HG03469 (cell line): Measurements from ENCODE around the gene TSPAN9.
"Not testable (repeated sequence)": the region's sequence is repeated elsewhere in the genome, so short reads cannot be mapped to it uniquely, and the experiment has no call there.

Experiments used
- ATAC-seq: cut with Tn5 transposase; IDR thresholded peaks from one replicate; pipeline ENCODE4 v1.9.1; 2021; ENCODE audit warnings: mild to moderate bottlenecking, moderate library complexity, moderate number of reproducible peaks; ENCODE audit not compliant: unreplicated experiment

The TSPAN9 gene

GRCh38 chr12:3043406-3043805 is 33.8 kb upstream of the TSPAN9 start:
- no peak for ATAC-seq

GRCh38 chr12:3044141-3044630 is 33.0 kb upstream of the TSPAN9 start:
- ATAC-seq: no peak

- ATAC-seq: no peak
Observed at GRCh38 chr12:3045494-3045893, 31.7 kb upstream of the TSPAN9 start.

GRCh38 chr12:3045989-3046388 is 31.2 kb upstream of the TSPAN9 start:
- ATAC-seq: no peak

GRCh38 chr12:3046441-3047200 is 30.6 kb upstream of the TSPAN9 start:
- no peak for ATAC-seq

- no peak for ATAC-seq
Observed at GRCh38 chr12:3047961-3048360, 29.2 kb upstream of the TSPAN9 start.

GRCh38 chr12:3048540-3048939 is 28.6 kb upstream of the TSPAN9 start:
- ATAC-seq: no peak

- no peak for ATAC-seq
Observed at GRCh38 chr12:3049176-3049575, 28.0 kb upstream of the TSPAN9 start.

- ATAC-seq: no peak
Observed at GRCh38 chr12:3049611-3050249, 27.4 kb upstream of the TSPAN9 start.

- no peak for ATAC-seq
Observed at GRCh38 chr12:3054374-3054773, 22.8 kb upstream of the TSPAN9 start.

- no peak for ATAC-seq
Observed at GRCh38 chr12:3055026-3055703, 22.0 kb upstream of the TSPAN9 start.

- ATAC-seq: no peak
Observed at GRCh38 chr12:3055704-3056467, 21.3 kb upstream of the TSPAN9 start.

GRCh38 chr12:3061059-3061458 is 16.1 kb upstream of the TSPAN9 start:
- no peak for ATAC-seq

- no peak for ATAC-seq
Observed at GRCh38 chr12:3061501-3062215, 15.5 kb upstream of the TSPAN9 start.

GRCh38 chr12:3065300-3065699 is 11.9 kb upstream of the TSPAN9 start:
- ATAC-seq: no peak

- not testable (repeated sequence) for ATAC-seq
Observed at GRCh38 chr12:3065846-3066245, 11.3 kb upstream of the TSPAN9 start.

GRCh38 chr12:3069714-3070113 is 7.5 kb upstream of the TSPAN9 start:
- ATAC-seq: no peak

GRCh38 chr12:3071107-3071506 is 6.1 kb upstream of the TSPAN9 start:
- ATAC-seq: no peak

- no peak for ATAC-seq
Observed at GRCh38 chr12:3071710-3072109, 5.5 kb upstream of the TSPAN9 start.

GRCh38 chr12:3073438-3074250 is 3.5 kb upstream of the TSPAN9 start:
- no peak for ATAC-seq
